ENCODE data around the gene PAQR8. TPM values are rescaled to one million over a fixed set of nuclear protein-coding genes. Genes with fewer than 3 reads are reported as not detected.
A peak's percentile ranks its signal among the peaks of the same experiment; 100 is the strongest.

Gene PAQR8
- total and polyA plus RNA-seq, 11 donors = 1.3 to 7.5 (median 3.6) TPM

DNA sequence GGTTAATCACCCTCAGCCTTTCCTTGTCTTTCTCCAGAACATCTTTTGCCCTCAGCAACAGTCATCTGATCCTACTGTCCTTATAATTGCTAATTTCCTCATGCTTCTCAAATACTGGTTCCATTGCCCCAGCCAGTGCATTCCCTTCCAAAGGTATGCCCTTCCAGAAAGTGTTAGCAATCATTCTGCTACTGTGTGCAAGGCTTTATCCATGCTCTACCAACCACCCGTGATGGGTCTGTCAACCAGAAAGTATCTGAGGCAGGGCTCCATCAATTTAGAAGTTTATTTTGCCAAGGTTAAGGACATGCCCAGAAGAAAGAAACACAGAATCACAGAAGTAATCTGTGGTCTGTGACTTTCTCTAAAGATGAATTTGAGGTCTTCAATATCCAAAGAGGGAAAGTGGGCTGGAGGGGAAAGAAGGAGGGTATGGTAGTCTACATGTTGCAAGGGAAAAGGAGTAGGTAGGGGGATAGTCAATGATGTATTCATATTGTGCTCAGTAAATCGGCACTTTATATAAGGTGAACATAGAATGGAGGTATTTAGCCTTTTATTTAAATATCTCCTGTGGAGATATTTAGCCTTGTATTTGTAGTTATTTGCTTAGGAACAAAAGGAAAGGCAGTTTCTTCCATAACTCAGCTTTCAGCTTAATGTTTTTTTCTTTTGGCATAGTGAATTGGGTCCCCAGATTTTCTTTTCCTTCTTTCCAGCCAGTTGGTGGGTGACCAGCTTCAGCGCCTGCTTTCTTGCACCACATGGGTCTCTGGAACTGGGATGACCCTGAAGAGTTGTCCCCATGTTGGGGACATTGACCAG lies 35.2 kb upstream of the PAQR8 start:
- intact Hi-C loops (cut with DNase I) = no loop called here
- no peak for TF ChIP-seq CTCF (IDR thresholded peaks at IDR 0.05)
- TF ChIP-seq POLR2A (IDR thresholded peaks at IDR 0.05) = no peak
- no peaks in the 10 kb centered on the region for H3K36me3 ChIP-seq
- H3K27ac ChIP-seq = no peak overlapping the region
- H3K9me3 ChIP-seq = no peaks in the 10 kb centered on the region
- no peak for DNase-seq
- H3K4me1 ChIP-seq = no peaks in the 10 kb centered on the region
- no peak overlapping the region for H3K4me3 ChIP-seq
- no peaks in the 10 kb centered on the region for H3K27me3 ChIP-seq
- 92 to 98% (median 96%) methylated on average over 3 of the region's 3 CpGs for WGBS, 4 donors
- no peak for ATAC-seq

DNA sequence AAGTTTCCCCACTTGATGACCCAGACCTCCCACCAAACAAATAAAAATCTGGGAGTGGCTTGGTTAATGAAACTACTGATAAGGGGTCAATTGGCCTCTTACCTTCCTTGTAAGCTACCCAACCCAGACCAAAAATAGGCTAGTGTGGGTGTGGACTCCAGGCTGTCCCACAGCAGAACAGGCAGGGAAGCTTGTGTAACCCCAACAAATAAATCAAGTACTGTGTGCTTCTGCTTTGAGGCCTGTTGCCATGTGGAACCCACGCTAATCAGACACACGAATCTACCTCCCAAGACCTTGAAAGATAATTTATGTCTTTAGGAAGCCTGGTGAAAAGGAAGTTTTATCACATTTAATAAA lies 33.7 kb upstream of the PAQR8 start:
- no peak for TF ChIP-seq CTCF (IDR thresholded peaks at IDR 0.05)
- TF ChIP-seq POLR2A (IDR thresholded peaks at IDR 0.05) = no peak
- Histone ChIP-seq H3K4me3 (no peak overlapping the region), H3K4me1 (no peaks in the 10 kb centered on the region), H3K27me3 (no peaks in the 10 kb centered on the region), H3K27ac (no peak overlapping the region), H3K36me3 (no peaks in the 10 kb centered on the region), H3K9me3 (no peaks in the 10 kb centered on the region)
- ATAC-seq = no peak
- no peak for DNase-seq
- intact Hi-C loops (cut with DNase I) = no loop called here
- WGBS, 4 donors = 73 to 87% (median 81%) methylated on average over 2 of the region's 2 CpGs

GRCh38 chr6:52328729-52329128 lies 33.2 kb upstream of the PAQR8 start:
- no peaks in the 10 kb centered on the region for H3K27me3 ChIP-seq
- intact Hi-C loops (cut with DNase I) = no loop called here
- no peak for ATAC-seq
- H3K36me3 ChIP-seq = no peaks in the 10 kb centered on the region
- DNase-seq = no peak
- peaks cover 0 to 4% (median 0%) of the 10 kb centered on the region in 12 donors for H3K4me1 ChIP-seq
- TF ChIP-seq CTCF (IDR thresholded peaks at IDR 0.05) = no peak
- TF ChIP-seq POLR2A (IDR thresholded peaks at IDR 0.05) = no peak
- WGBS, 4 donors = 86 to 94% (median 93%) methylated on average over 2 of the region's 2 CpGs
- no peak overlapping the region for H3K4me3 ChIP-seq
- no peaks in the 10 kb centered on the region for H3K9me3 ChIP-seq
- no peak overlapping the region for H3K27ac ChIP-seq

- Histone ChIP-seq H3K27me3 (no peaks in the 10 kb centered on the region), H3K4me1 (peaks cover 0 to 10% (median 0%) of the 10 kb centered on the region in 12 donors), H3K9me3 (no peaks in the 10 kb centered on the region), H3K4me3 (no peak overlapping the region), H3K27ac (no peak overlapping the region), H3K36me3 (no peaks in the 10 kb centered on the region)
- intact Hi-C loops (cut with DNase I) = no loop called here
- 28 to 44% (median 34%) methylated on average over 2 of the region's 2 CpGs for WGBS, 4 donors
- ATAC-seq = peak in 1 of 4 donors; percentile 72
- no peak for TF ChIP-seq CTCF (IDR thresholded peaks at IDR 0.05)
- no peak for TF ChIP-seq POLR2A (IDR thresholded peaks at IDR 0.05)
- no peak for DNase-seq
Observed at GRCh38 chr6:52330470-52330869, 31.5 kb upstream of the PAQR8 start.

Measured in heart left ventricle (tissue), 16 donors.